ENCODE data around the gene NT5C2. TPM values are rescaled to one million over a fixed set of nuclear protein-coding genes. Genes with fewer than 3 reads are reported as not detected.

NT5C2 gene
- total and polyA plus RNA-seq, 2 donors = 68.5 to 85.2 TPM

GRCh38 chr10:103060575-103060974 lies 132.5 kb downstream of the NT5C2 start:
- Histone ChIP-seq H3K27ac (ENCODE audit: low read depth in 1 of 2, low read length in 1 of 2) (no peak overlapping the region), H3K36me3 (ENCODE audit: control insufficient read depth in 2 of 2, insufficient read depth in 2 of 2, low read length in 1 of 2) (peaks cover 0 to 3% of the 10 kb centered on the region in 2 donors), H3K9me3 (ENCODE audit: control insufficient read depth in 2 of 2, insufficient read depth in 1 of 2, low read length in 1 of 2) (no peaks in the 10 kb centered on the region), H3K4me3 (ENCODE audit: low read length in 2 of 2) (no peak overlapping the region), H3K4me1 (ENCODE audit: control insufficient read depth in 2 of 2, insufficient read depth in 2 of 2, low read length in 2 of 2) (no peaks in the 10 kb centered on the region), H3K27me3 (ENCODE audit: control insufficient read depth in 2 of 2, insufficient read depth in 1 of 2, low read length in 1 of 2) (no peaks in the 10 kb centered on the region)
- DNase-seq (ENCODE audit: low read depth in 6 of 9, low spot score in 9 of 9) = no peak
- 95% methylated on average over 2 of the region's 2 CpGs for WGBS

DNA sequence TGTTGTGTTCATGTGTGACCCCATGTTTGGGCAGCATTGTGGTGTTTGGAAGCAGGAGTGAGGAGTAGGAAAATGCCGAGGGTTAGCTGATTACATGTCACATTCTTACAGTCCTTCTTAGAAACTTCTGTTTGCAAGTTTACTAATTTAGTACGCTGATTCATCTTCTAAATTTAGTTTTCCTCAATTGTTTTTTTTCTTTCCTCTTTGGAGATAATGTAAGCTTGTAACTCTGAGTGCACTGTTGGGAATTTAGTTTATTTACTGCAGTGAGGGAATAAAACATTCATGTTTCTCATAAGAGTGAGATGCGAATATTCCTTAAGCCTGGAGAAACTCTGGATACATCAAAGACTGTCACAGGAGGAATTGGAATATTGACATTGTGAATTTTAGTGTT lies 135.0 kb downstream of the NT5C2 start:
- Histone ChIP-seq H3K4me3 (ENCODE audit: low read length in 2 of 2) (no peak overlapping the region), H3K36me3 (ENCODE audit: control insufficient read depth in 2 of 2, insufficient read depth in 2 of 2, low read length in 1 of 2) (peaks cover 0 to 3% of the 10 kb centered on the region in 2 donors), H3K27me3 (ENCODE audit: control insufficient read depth in 2 of 2, insufficient read depth in 1 of 2, low read length in 1 of 2) (no peaks in the 10 kb centered on the region), H3K27ac (ENCODE audit: low read depth in 1 of 2, low read length in 1 of 2) (no peak overlapping the region), H3K4me1 (ENCODE audit: control insufficient read depth in 2 of 2, insufficient read depth in 2 of 2, low read length in 2 of 2) (peaks cover 10 to 19% of the 10 kb centered on the region in 2 donors), H3K9me3 (ENCODE audit: control insufficient read depth in 2 of 2, insufficient read depth in 1 of 2, low read length in 1 of 2) (no peaks in the 10 kb centered on the region)
- WGBS = 97% methylated on average over 3 of the region's 3 CpGs
- DNase-seq (ENCODE audit: low read depth in 6 of 9, low spot score in 9 of 9) = no peak

- DNase-seq (ENCODE audit: low read depth in 6 of 9, low spot score in 9 of 9) = peak in 1 of 9 donors; percentile 32
- H3K4me3 ChIP-seq (ENCODE audit: low read length in 2 of 2) = no peak overlapping the region
- peaks cover 0 to 3% of the 10 kb centered on the region in 2 donors for H3K36me3 ChIP-seq (ENCODE audit: control insufficient read depth in 2 of 2, insufficient read depth in 2 of 2, low read length in 1 of 2)
- peaks cover 10 to 19% of the 10 kb centered on the region in 2 donors for H3K4me1 ChIP-seq (ENCODE audit: control insufficient read depth in 2 of 2, insufficient read depth in 2 of 2, low read length in 2 of 2)
- 66% methylated on average over 4 of the region's 4 CpGs for WGBS
- H3K9me3 ChIP-seq (ENCODE audit: control insufficient read depth in 2 of 2, insufficient read depth in 1 of 2, low read length in 1 of 2) = no peaks in the 10 kb centered on the region
- no peak overlapping the region for H3K27ac ChIP-seq (ENCODE audit: low read depth in 1 of 2, low read length in 1 of 2)
- H3K27me3 ChIP-seq (ENCODE audit: control insufficient read depth in 2 of 2, insufficient read depth in 1 of 2, low read length in 1 of 2) = no peaks in the 10 kb centered on the region
Observed at GRCh38 chr10:103055105-103055504, 138.0 kb downstream of the NT5C2 start.

DNA sequence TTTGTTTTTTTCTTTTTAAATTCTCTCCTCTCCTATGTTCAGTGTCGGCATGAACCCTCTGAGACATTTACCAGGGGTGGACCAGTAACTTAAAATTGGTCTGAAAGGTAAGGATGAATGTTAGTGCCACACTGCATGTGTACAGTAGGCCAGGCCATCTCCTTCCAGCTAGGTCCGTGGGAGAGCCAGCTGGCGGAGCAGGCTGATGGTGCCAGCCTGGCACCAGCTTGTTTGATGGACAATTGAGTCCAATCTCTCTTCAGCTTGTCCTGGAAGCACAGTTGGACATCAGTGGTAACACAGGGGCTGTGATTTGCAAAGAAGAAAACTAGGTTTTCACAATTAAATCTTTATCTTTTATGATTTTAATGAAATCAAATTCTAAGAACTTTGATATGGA lies 138.5 kb downstream of the NT5C2 start:
- H3K9me3 ChIP-seq (ENCODE audit: control insufficient read depth in 2 of 2, insufficient read depth in 1 of 2, low read length in 1 of 2) = no peaks in the 10 kb centered on the region
- H3K36me3 ChIP-seq (ENCODE audit: control insufficient read depth in 2 of 2, insufficient read depth in 2 of 2, low read length in 1 of 2) = peaks cover 0 to 3% of the 10 kb centered on the region in 2 donors
- H3K27ac ChIP-seq (ENCODE audit: low read depth in 1 of 2, low read length in 1 of 2) = peak overlapping the region in 1 of 2 donors; percentile 79
- 82% methylated on average over 3 of the region's 3 CpGs for WGBS
- peak overlapping the region in 1 of 2 donors; percentile 45 for H3K4me3 ChIP-seq (ENCODE audit: low read length in 2 of 2)
- DNase-seq (ENCODE audit: low read depth in 6 of 9, low spot score in 9 of 9) = no peak
- no peaks in the 10 kb centered on the region for H3K27me3 ChIP-seq (ENCODE audit: control insufficient read depth in 2 of 2, insufficient read depth in 1 of 2, low read length in 1 of 2)
- peaks cover 10 to 19% of the 10 kb centered on the region in 2 donors for H3K4me1 ChIP-seq (ENCODE audit: control insufficient read depth in 2 of 2, insufficient read depth in 2 of 2, low read length in 2 of 2)

DNA sequence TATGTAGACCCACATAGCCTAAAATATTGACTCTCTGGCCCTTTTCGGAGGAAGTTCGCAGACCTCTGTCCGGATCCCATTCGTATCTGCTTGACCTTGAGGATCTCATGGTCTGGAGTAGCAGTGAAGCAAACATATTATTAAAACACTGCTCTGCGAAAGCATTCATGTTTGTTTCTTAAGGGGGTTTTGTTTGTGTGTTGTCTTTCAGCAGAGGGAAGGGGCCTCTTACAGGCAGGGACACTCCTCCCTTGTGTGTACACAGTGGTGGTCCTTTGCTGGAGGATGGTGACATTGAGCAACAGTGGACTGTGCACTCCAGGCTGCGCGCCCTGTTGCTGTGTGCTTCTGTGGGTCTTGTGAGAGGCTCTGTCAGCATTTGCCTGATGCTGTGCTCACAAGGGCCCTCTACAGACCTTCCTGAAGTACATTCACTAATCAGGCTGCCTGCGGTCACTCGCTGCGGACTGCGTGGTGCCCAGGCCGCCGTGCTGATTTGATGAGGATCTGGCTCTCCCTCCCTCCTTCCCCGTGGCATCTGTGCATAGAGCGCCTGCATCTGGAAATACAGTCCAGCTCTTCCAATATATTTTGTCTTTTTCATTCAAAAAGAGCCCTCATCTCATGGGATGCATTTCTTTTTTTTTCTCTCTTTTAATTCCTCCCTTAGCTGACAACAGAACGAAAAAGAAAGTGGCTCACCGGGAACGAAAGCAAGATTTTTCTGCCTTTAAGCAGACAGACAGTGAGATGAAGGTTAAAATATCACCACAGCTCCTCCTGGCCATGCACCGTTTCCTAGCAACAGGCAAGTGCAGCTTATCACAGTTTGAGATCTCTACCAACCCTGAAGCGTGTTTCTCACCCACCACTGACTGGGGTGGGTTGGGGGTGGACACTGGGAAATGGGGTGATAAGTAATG lies 139.2 kb downstream of the NT5C2 start:
- peaks cover 10 to 19% of the 10 kb centered on the region in 2 donors for H3K4me1 ChIP-seq (ENCODE audit: control insufficient read depth in 2 of 2, insufficient read depth in 2 of 2, low read length in 2 of 2)
- peak; percentile 38 to 88 (median 70) for DNase-seq (ENCODE audit: low read depth in 6 of 9, low spot score in 9 of 9)
- H3K4me3 ChIP-seq (ENCODE audit: low read length in 2 of 2) = peak overlapping the region; percentile 28 to 45
- peaks cover 0 to 3% of the 10 kb centered on the region in 2 donors for H3K36me3 ChIP-seq (ENCODE audit: control insufficient read depth in 2 of 2, insufficient read depth in 2 of 2, low read length in 1 of 2)
- no peaks in the 10 kb centered on the region for H3K9me3 ChIP-seq (ENCODE audit: control insufficient read depth in 2 of 2, insufficient read depth in 1 of 2, low read length in 1 of 2)
- H3K27ac ChIP-seq (ENCODE audit: low read depth in 1 of 2, low read length in 1 of 2) = peak overlapping the region; percentile 19 to 79
- WGBS = 38% methylated on average over 20 of the region's 20 CpGs
- H3K27me3 ChIP-seq (ENCODE audit: control insufficient read depth in 2 of 2, insufficient read depth in 1 of 2, low read length in 1 of 2) = no peaks in the 10 kb centered on the region

DNA sequence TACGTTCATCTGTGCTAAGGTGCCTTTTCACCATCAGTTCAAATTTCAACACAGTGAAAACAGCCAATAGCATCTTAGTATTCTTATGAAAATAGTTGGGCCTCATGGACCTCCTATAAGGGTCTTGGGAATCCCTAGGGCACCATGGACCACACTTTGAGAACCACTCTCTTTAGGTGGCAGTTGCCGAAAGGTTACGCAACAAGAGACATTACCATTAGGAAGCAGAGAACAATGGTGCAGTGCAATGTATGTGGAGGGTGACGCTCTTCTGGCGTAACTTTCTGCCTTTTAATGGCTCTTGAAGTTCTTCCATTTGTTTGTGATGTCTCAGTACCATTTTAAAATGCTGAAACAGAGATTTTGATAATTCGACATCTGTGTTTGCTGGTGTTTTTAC lies 143.8 kb downstream of the NT5C2 start:
- no peaks in the 10 kb centered on the region for H3K27me3 ChIP-seq (ENCODE audit: control insufficient read depth in 2 of 2, insufficient read depth in 1 of 2, low read length in 1 of 2)
- peaks cover 0 to 8% of the 10 kb centered on the region in 2 donors for H3K4me1 ChIP-seq (ENCODE audit: control insufficient read depth in 2 of 2, insufficient read depth in 2 of 2, low read length in 2 of 2)
- H3K4me3 ChIP-seq (ENCODE audit: low read length in 2 of 2) = no peak overlapping the region
- no peaks in the 10 kb centered on the region for H3K9me3 ChIP-seq (ENCODE audit: control insufficient read depth in 2 of 2, insufficient read depth in 1 of 2, low read length in 1 of 2)
- no peaks in the 10 kb centered on the region for H3K36me3 ChIP-seq (ENCODE audit: control insufficient read depth in 2 of 2, insufficient read depth in 2 of 2, low read length in 1 of 2)
- 98% methylated on average over 6 of the region's 6 CpGs for WGBS
- DNase-seq (ENCODE audit: low read depth in 6 of 9, low spot score in 9 of 9) = no peak
- H3K27ac ChIP-seq (ENCODE audit: low read depth in 1 of 2, low read length in 1 of 2) = no peak overlapping the region

DNA sequence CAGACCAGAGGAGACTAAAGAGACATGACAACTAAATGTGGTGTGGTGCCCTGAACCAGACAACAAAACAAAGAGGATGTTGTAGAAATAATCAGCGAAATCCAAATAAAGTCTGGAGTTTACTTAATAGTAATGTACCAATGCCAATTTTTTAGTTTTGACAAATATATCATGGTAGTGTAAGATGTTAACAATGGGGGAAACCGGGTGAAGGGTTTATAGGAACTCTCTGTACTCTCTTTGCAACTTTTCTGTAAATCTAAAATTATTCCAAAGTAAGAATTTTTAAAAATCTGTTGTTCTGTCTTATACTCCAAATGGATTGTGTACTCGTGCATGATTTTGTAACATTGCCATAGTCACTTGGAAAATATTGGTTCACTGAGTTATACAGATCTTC lies 145.7 kb downstream of the NT5C2 start:
- no peaks in the 10 kb centered on the region for H3K36me3 ChIP-seq (ENCODE audit: control insufficient read depth in 2 of 2, insufficient read depth in 2 of 2, low read length in 1 of 2)
- DNase-seq (ENCODE audit: low read depth in 6 of 9, low spot score in 9 of 9) = no peak
- no peaks in the 10 kb centered on the region for H3K9me3 ChIP-seq (ENCODE audit: control insufficient read depth in 2 of 2, insufficient read depth in 1 of 2, low read length in 1 of 2)
- no peaks in the 10 kb centered on the region for H3K4me1 ChIP-seq (ENCODE audit: control insufficient read depth in 2 of 2, insufficient read depth in 2 of 2, low read length in 2 of 2)
- 97% methylated on average over 3 of the region's 3 CpGs for WGBS
- H3K27me3 ChIP-seq (ENCODE audit: control insufficient read depth in 2 of 2, insufficient read depth in 1 of 2, low read length in 1 of 2) = no peaks in the 10 kb centered on the region
- no peak overlapping the region for H3K4me3 ChIP-seq (ENCODE audit: low read length in 2 of 2)
- no peak overlapping the region for H3K27ac ChIP-seq (ENCODE audit: low read depth in 1 of 2, low read length in 1 of 2)

DNA sequence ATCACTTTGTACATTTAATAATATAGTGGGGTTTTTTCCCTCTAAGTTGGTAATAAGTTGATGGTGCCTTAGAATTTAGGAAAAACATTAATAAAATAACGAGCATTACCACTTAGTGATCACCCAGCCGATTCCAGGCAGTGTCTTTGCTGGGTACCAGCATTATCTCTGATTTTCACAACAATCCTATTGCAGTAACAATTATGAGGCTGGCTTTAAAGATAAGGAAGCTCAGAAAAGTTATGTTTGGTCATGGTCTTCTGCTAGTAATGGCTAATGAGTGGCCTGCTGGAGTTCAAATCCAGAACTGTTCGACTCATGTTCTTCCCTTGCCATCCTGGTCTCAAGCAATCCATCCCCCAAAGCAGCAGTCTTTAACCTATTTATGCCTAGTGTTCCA lies 147.1 kb downstream of the NT5C2 start:
- Histone ChIP-seq H3K27me3 (ENCODE audit: control insufficient read depth in 2 of 2, insufficient read depth in 1 of 2, low read length in 1 of 2) (no peaks in the 10 kb centered on the region), H3K9me3 (ENCODE audit: control insufficient read depth in 2 of 2, insufficient read depth in 1 of 2, low read length in 1 of 2) (no peaks in the 10 kb centered on the region), H3K36me3 (ENCODE audit: control insufficient read depth in 2 of 2, insufficient read depth in 2 of 2, low read length in 1 of 2) (no peaks in the 10 kb centered on the region), H3K4me3 (ENCODE audit: low read length in 2 of 2) (no peak overlapping the region), H3K4me1 (ENCODE audit: control insufficient read depth in 2 of 2, insufficient read depth in 2 of 2, low read length in 2 of 2) (no peaks in the 10 kb centered on the region), H3K27ac (ENCODE audit: low read depth in 1 of 2, low read length in 1 of 2) (no peak overlapping the region)
- no peak for DNase-seq (ENCODE audit: low read depth in 6 of 9, low spot score in 9 of 9)
- WGBS = 97% methylated on average over 3 of the region's 3 CpGs

DNA sequence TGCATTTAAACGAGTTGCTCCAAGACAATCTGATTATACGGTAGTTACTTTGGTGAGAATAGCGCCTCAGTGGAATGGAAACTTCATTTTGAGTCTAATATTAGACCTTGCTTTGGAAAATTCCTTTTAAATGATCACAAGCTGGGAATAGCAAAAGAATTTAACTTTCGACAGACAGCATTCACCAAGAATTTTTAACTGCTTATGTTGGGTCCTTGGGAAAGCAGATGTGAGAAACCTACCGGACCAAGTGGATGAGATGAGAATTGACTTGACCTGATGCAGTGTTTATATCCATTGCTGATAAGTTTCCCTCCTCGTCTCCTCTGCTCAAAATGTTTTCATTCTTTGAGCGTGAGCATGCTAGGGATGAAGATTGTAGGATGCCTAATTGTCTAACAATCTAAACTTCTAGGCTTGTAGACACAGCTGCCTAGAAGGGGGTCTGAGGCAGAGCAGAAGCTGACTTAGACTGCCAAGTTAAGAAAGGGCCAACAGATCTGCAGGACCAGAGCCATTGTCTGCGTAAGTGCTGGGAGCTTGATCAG lies 148.1 kb downstream of the NT5C2 start:
- no peaks in the 10 kb centered on the region for H3K27me3 ChIP-seq (ENCODE audit: control insufficient read depth in 2 of 2, insufficient read depth in 1 of 2, low read length in 1 of 2)
- no peaks in the 10 kb centered on the region for H3K4me1 ChIP-seq (ENCODE audit: control insufficient read depth in 2 of 2, insufficient read depth in 2 of 2, low read length in 2 of 2)
- no peaks in the 10 kb centered on the region for H3K36me3 ChIP-seq (ENCODE audit: control insufficient read depth in 2 of 2, insufficient read depth in 2 of 2, low read length in 1 of 2)
- no peaks in the 10 kb centered on the region for H3K9me3 ChIP-seq (ENCODE audit: control insufficient read depth in 2 of 2, insufficient read depth in 1 of 2, low read length in 1 of 2)
- DNase-seq (ENCODE audit: low read depth in 6 of 9, low spot score in 9 of 9) = no peak
- H3K27ac ChIP-seq (ENCODE audit: low read depth in 1 of 2, low read length in 1 of 2) = no peak overlapping the region
- no peak overlapping the region for H3K4me3 ChIP-seq (ENCODE audit: low read length in 2 of 2)
- 96% methylated on average over 8 of the region's 8 CpGs for WGBS
